PC-3 (cell line): ENCODE data around the gene P2RY11. TPM values are rescaled to one million over a fixed set of nuclear protein-coding genes. Genes with fewer than 3 reads are reported as not detected.

Source experiments
- ATAC-seq: fragments of 200-7000 bp; cut with Tn5 transposase; 2 replicates; pipeline ENCODE4 v1.9.1; 2020; ENCODE audit warnings: mild to moderate bottlenecking, moderate library complexity
- BruUV-seq: library from RNA; stranded (reverse); fragments of 400-500 nt; replicated peaks from 2 replicates; lab custom pipeline; 2021; lab: Mats Ljungman, UMichigan
- CTCF ChIA-PET: fragments of 300-600 bp; sonication (Branson Sonifier 250); formaldehyde crosslinking; loops from one replicate; lab custom pipeline; 2022; ENCODE audit warnings: antibody characterized with exemption; lab: Charles Lee
- POLR2A ChIA-PET: fragments of 300-600 bp; sonication (Branson Sonifier 250); formaldehyde crosslinking; loops from one replicate; lab custom pipeline; 2022; ENCODE audit warnings: antibody characterized with exemption; ENCODE audit not compliant: unreplicated experiment; lab: Charles Lee
- DNase-seq: peaks from one replicate; pipeline ENCODE4 v3.0.0-alpha.2; 2015
- H2AFZ ChIP-seq: fragments of 300-600 bp; sonication (generic); 2 replicates; pipeline ENCODE4 v1.6.0; 2016; ENCODE audit warnings: antibody characterized with exemption, low read length
- H3F3A ChIP-seq: fragments of 300-600 bp; sonication (generic); one replicate; pipeline ENCODE4 v1.6.0; 2017; ENCODE audit warnings: antibody characterized with exemption, low read length, control low read depth, mild to moderate bottlenecking; ENCODE audit not compliant: unreplicated experiment
- H3K27ac ChIP-seq: fragments of 300-600 bp; sonication (generic); 2 replicates; pipeline ENCODE4 v1.5.1; 2016; ENCODE audit warnings: mild to moderate bottlenecking, low read length
- H3K27me3 ChIP-seq: fragments of 300-600 bp; sonication (generic); 2 replicates; pipeline ENCODE4 v1.6.1; 2016; ENCODE audit warnings: low read length, mixed read lengths
- H3K36me3 ChIP-seq: fragments of 300-600 bp; sonication (generic); 2 replicates; pipeline ENCODE4 v1.6.1; 2016; ENCODE audit warnings: low read depth, mixed run types, low read length, mixed read lengths
- H3K4me1 ChIP-seq: fragments of 300-600 bp; sonication (generic); 2 replicates; pipeline ENCODE4 v1.5.1; 2016; ENCODE audit warnings: low read length; ENCODE audit not compliant: insufficient read depth
- H3K4me2 ChIP-seq: fragments of 300-600 bp; sonication (generic); 2 replicates; pipeline ENCODE4 v1.6.0; 2016; ENCODE audit warnings: low read length
- H3K4me3 ChIP-seq: fragments of 300-600 bp; sonication (generic); 2 replicates; pipeline ENCODE4 v1.5.1; 2016; ENCODE audit warnings: mild to moderate bottlenecking, low read length, mixed read lengths
- H3K79me2 ChIP-seq: fragments of 300-600 bp; sonication (generic); 2 replicates; pipeline ENCODE4 v1.6.1; 2017; ENCODE audit warnings: low read length, mixed read lengths
- H3K9ac ChIP-seq: fragments of 300-600 bp; sonication (generic); 2 replicates; pipeline ENCODE4 v1.6.0; 2016; ENCODE audit warnings: mild to moderate bottlenecking, low read length
- H3K9me2 ChIP-seq: fragments of 300-600 bp; sonication (generic); replicated peaks from 2 replicates; pipeline ENCODE4 v1.6.1; 2016; ENCODE audit warnings: mixed run types, low read length, mixed read lengths
- H3K9me3 ChIP-seq: fragments of 300-600 bp; sonication (generic); 2 replicates; pipeline ENCODE4 v1.6.1; 2016; ENCODE audit warnings: low read length, mixed read lengths
- H4K20me1 ChIP-seq: fragments of 300-600 bp; sonication (generic); 2 replicates; pipeline ENCODE4 v1.6.1; 2016; ENCODE audit warnings: low read length, mixed read lengths
- EZH2 ChIP-seq: fragments of 300-600 bp; sonication (generic); IDR thresholded peaks from one replicate; pipeline ENCODE4 v1.6.1; 2017; ENCODE audit warnings: antibody characterized with exemption, mild to moderate bottlenecking, low read length; ENCODE audit not compliant: unreplicated experiment
- EZH2phosphoT487 ChIP-seq: fragments of 300-600 bp; sonication (generic); IDR thresholded peaks from 2 replicates; pipeline ENCODE4 v1.6.1; 2018; ENCODE audit warnings: mild to moderate bottlenecking, antibody characterized with exemption, low read length, borderline replicate concordance
- intact Hi-C: fragments of 100-400 bp; cut with micrococcal nuclease; formaldehyde crosslinking; loops from 2 replicates; pipeline ENCODE4 v1.9.0; 2023
- total RNA-seq: library from RNA; depleted of rRNA; stranded (reverse); fragments of >200 nt; gene quantifications from 2 replicates; pipeline ENCODE4 v1.2.3, GENCODE V29; 2014
- TF ChIP-seq, protein P1 (sequence below): fragments of 300-600 bp; sonication (generic); conservative IDR thresholded peaks from 2 replicates; pipeline ENCODE4 v1.5.1; 2017; ENCODE audit warnings: antibody characterized with exemption, low read depth, mild to moderate bottlenecking, low read length

Gene P2RY11
- total RNA-seq, 1 experiment from 2014 or later: 11.1 TPM

DNA sequence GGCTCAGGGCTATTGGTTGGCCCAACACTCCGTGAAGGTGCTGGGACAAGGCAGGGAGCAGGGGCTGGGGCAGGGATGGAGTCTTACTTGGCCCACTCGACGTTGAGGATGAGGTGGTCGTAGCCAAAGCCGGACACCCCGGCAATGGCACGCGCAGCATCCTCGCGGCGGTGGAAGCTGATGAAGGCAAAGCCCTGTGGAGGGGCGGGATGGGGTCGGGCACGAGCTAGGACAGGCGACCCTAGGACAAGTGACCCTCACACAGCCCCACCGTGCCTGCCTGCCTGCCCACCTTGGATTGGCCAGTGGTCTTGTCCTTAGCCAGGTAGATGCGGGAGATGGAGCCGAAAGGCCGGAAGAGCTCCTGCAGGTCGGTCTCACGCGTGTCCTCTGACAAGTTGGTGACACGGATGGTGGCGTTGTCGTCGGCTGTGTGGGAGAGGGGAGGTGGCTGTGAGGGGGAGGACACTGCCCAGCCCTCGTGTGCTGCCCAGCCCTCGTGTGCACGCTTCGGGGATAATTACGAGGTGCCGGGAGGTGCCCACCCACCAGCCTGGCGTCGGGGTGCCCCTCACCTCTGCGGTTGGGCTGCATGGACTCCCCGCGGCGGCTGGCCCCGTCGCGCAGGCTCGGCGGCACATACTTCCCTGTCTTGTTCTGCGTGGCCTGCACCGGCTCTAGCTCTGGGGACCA lies 4.0 kb downstream of the P2RY11 start:
- TF ChIP-seq, protein P1, sequence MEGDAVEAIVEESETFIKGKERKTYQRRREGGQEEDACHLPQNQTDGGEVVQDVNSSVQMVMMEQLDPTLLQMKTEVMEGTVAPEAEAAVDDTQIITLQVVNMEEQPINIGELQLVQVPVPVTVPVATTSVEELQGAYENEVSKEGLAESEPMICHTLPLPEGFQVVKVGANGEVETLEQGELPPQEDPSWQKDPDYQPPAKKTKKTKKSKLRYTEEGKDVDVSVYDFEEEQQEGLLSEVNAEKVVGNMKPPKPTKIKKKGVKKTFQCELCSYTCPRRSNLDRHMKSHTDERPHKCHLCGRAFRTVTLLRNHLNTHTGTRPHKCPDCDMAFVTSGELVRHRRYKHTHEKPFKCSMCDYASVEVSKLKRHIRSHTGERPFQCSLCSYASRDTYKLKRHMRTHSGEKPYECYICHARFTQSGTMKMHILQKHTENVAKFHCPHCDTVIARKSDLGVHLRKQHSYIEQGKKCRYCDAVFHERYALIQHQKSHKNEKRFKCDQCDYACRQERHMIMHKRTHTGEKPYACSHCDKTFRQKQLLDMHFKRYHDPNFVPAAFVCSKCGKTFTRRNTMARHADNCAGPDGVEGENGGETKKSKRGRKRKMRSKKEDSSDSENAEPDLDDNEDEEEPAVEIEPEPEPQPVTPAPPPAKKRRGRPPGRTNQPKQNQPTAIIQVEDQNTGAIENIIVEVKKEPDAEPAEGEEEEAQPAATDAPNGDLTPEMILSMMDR: no peak
- TF ChIP-seq EZH2 (no peak), EZH2phosphoT487 (no peak)
- POLR2A ChIA-PET: no interaction called here
- no peak overlapping the region for H2AFZ ChIP-seq
- peaks cover 26% of the 10 kb centered on the region for H3K79me2 ChIP-seq
- peaks cover 16% of the 10 kb centered on the region for H3F3A ChIP-seq
- H3K27ac ChIP-seq: no peak overlapping the region
- no peak overlapping the region for H3K9ac ChIP-seq
- no peak overlapping the region for H3K4me3 ChIP-seq
- DNase-seq (peak; percentile 15), ATAC-seq (no peak)
- no peaks in the 10 kb centered on the region for H3K9me2 ChIP-seq
- BruUV-seq: no TSS peak
- peaks cover 6% of the 10 kb centered on the region for H3K4me1 ChIP-seq
- no peaks in the 10 kb centered on the region for H3K9me3 ChIP-seq
- H3K27me3 ChIP-seq: no peaks in the 10 kb centered on the region
- H4K20me1 ChIP-seq: 0 out of 2 replicates have a peak, but pooled peaks cover 5% of the 10 kb centered on the region
- CTCF ChIA-PET: no interaction called here
- intact Hi-C loops: no loop called here
- H3K4me2 ChIP-seq: no peak overlapping the region
- peaks cover 30% of the 10 kb centered on the region for H3K36me3 ChIP-seq

DNA sequence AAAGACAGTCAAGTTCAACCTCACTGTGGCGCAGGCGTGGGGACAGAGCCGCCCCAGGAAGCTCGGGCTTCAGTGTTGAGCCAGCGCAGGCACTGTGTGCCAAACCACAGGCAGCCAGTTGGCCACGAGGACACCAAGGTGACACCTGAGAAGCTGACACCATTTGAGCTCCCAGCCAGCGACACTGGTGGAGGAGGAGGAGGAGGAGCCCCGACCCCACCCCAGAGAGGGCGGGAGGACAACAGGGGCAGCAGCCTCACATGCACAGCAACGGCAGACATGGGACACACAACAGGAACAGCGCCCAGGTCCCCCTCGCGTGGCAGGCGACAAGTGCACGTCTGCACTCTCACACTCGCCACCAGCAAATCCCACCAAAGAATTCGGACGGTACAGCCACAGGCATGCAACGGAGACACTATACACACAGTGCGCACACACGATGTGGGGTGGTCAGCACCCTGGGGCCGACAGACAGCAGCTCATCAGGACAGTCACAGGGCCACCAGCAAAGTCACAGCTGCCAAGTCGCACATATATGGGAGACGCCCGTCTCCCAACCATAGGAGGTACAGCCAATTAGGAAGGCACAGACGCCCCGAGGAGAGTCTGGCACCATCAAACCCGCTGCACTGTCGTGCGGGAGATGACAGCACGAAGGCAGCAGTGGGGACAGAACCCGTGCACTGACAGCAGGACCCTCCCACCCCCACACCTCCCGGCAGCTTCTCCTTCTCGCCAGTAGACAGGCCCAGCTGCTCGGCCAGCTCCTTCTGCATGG lies 4.8 kb downstream of the P2RY11 start:
- ChIA-PET POLR2A (interaction anchor here (0.6 kb wide), 1 partner anchor 20 kb away, joined by 6 read pairs; no protein-coding TSS in a partner anchor), CTCF (no interaction called here)
- no TSS peak for BruUV-seq
- Histone ChIP-seq H3K4me2 (no peak overlapping the region), H3K4me3 (no peak overlapping the region), H3K27ac (no peak overlapping the region), H3K27me3 (no peaks in the 10 kb centered on the region), H3K79me2 (peaks cover 26% of the 10 kb centered on the region), H3K36me3 (peaks cover 23% of the 10 kb centered on the region), H3K4me1 (peaks cover 12% of the 10 kb centered on the region), H3K9me2 (no peaks in the 10 kb centered on the region), H3K9me3 (no peaks in the 10 kb centered on the region), H3K9ac (no peak overlapping the region), H2AFZ (no peak overlapping the region), H4K20me1 (0 out of 2 replicates have a peak, but pooled peaks cover 3% of the 10 kb centered on the region), H3F3A (peaks cover 12% of the 10 kb centered on the region)
- TF ChIP-seq EZH2 (no peak), EZH2phosphoT487 (no peak)
- TF ChIP-seq, protein P1: no peak
- peak; percentile 20 for DNase-seq
- intact Hi-C loops: no loop called here
- ATAC-seq: no peak
